HepG2 (cell line): ENCODE measurements around the gene TMEM63B. TPM values are rescaled to one million over a fixed set of nuclear protein-coding genes. Genes with fewer than 3 reads are reported as not detected.

Source experiments
- EP300 ChIP-seq, 3 experiments: sonication (generic) in 1 of 3; formaldehyde crosslinking in 1 of 3; IDR thresholded peaks; 2 replicates each; pipeline versions ENCODE4 v1.5.1 to v1.6.1; 2011 to 2020; ENCODE audit warnings: low read depth in 2 of 3, low read length in 2 of 3, borderline replicate concordance in 1 of 3, improper control_type of control experiment in 1 of 3, mild to moderate bottlenecking in 1 of 3, missing genetic modification reagents in 1 of 3, moderate library complexity in 1 of 3
- ESRRA ChIP-seq: sonication (generic); formaldehyde crosslinking; IDR thresholded peaks from 2 replicates; pipeline ENCODE4 v1.5.1; 2020; ENCODE audit warnings: mild to moderate bottlenecking, low read depth, missing genetic modification reagents
- KLF13 ChIP-seq: sonication (generic); formaldehyde crosslinking; IDR thresholded peaks from 2 replicates; pipeline ENCODE4 v1.4.0; 2020; ENCODE audit warnings: mild to moderate bottlenecking, missing genetic modification reagents
- ONECUT2 ChIP-seq: sonication (generic); formaldehyde crosslinking; IDR thresholded peaks from 2 replicates; pipeline ENCODE4 v1.4.0; 2020; ENCODE audit warnings: missing genetic modification reagents
- STAT5B ChIP-seq: sonication (generic); formaldehyde crosslinking; IDR thresholded peaks from 2 replicates; pipeline ENCODE4 v1.4.0; 2020; ENCODE audit warnings: missing genetic modification reagents
- YEATS4 ChIP-seq: sonication (generic); formaldehyde crosslinking; IDR thresholded peaks from 2 replicates; pipeline ENCODE4 v1.4.0; 2020; ENCODE audit warnings: missing genetic modification reagents, borderline replicate concordance
- ZBTB40 ChIP-seq, 2 experiments: fragments of 450-650 bp in 1 of 2; sonication (generic) in 1 of 2; formaldehyde crosslinking in 1 of 2; IDR thresholded peaks; 2 replicates each; pipeline versions ENCODE4 v1.6.1 to v1.8.0; 2016 to 2022; ENCODE audit warnings: antibody characterized with exemption in 1 of 2, mild to moderate bottlenecking in 1 of 2, missing genetic modification reagents in 1 of 2
- polyA plus RNA-seq, 8 experiments: library from polyadenylated mRNA; depleted of rRNA in 3 of 8; stranded (reverse) in 7 of 8; unstranded in 1 of 8; fragments of >200 nt; fragmentation: Illumina TruSeq in 4 of 8; extraction: Trizol in 4 of 8; gene quantifications; 2 replicates each; pipeline versions ENCODE4 v1.2.1 to v1.2.3, GENCODE V29; 2011 to 2016; ENCODE audit warnings: low read depth in 4 of 8, missing spikeins in 1 of 8, mixed read lengths in 1 of 8; ENCODE audit not compliant: insufficient read depth in 1 of 8
- total RNA-seq, 5 experiments: library from RNA; depleted of rRNA; stranded (reverse); fragments of >200 nt; fragmentation: Illumina TruSeq; extraction: Trizol; gene quantifications; 2 replicates each; pipeline ENCODE4 v1.2.3, GENCODE V29; 2016; ENCODE audit warnings: low read depth in 1 of 5
- TF ChIP-seq, protein P1 (sequence below): sonication (generic); formaldehyde crosslinking; IDR thresholded peaks from 2 replicates; pipeline ENCODE4 v1.4.0; 2020; ENCODE audit warnings: missing genetic modification reagents, mild to moderate bottlenecking, borderline replicate concordance
- TF ChIP-seq, protein P2 (sequence below): sonication (generic); formaldehyde crosslinking; conservative IDR thresholded peaks from 2 replicates; pipeline ENCODE4 v1.4.0; 2020; ENCODE audit warnings: mild to moderate bottlenecking, missing genetic modification reagents, moderate library complexity

The TMEM63B gene
- total and polyA plus RNA-seq, 2 of the 13 experiments (the other 11 are each of a cell fraction or from before 2014, with no cell fraction given): 27.4 to 75.8 TPM

DNA sequence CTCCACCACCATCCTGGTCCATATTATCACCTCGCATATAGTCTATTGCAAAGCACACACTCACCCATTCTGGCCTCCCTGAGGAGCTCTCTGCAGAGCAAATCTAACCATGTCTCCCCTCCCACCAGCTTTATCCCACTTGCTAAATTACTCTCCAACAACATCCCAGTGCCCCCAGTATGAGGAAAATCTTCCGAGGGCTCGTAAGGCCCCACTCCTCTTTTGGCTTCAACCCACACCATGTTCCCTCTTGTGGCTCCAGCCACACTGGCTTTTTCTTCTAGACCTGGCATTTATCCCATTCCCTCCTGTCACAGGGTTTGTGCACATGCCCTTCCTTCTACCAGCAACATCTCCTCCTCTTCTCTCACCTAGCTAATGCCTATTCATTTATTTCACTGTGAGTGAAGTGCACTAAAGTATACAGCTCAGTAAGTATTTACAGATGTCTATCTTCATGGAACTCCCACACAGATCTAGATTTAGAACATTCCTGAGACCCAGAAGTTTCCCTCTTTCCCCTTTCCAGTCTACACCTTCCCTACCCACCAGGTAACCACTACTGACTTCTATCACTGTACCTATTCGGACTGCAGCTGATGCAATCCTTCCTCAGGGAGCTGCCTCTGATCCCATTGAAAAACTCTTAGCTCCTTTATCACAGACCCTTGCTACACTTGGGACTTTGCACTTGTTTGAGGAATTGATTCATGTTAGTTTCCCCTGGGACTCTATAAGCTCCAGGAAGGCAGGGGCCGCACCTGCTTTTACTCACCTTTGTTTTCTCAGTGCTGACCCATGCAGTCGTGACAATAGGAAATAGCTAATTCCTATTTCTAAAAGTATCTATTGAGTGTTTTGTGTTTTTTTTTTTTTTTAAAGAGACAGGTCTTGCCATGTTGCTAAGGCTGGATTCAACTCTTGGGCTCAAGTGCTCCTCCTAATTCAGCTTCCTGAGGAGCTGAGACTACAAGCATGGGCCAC is 15.6 kb upstream of the TMEM63B start (continued):
- TF ChIP-seq, protein P1, sequence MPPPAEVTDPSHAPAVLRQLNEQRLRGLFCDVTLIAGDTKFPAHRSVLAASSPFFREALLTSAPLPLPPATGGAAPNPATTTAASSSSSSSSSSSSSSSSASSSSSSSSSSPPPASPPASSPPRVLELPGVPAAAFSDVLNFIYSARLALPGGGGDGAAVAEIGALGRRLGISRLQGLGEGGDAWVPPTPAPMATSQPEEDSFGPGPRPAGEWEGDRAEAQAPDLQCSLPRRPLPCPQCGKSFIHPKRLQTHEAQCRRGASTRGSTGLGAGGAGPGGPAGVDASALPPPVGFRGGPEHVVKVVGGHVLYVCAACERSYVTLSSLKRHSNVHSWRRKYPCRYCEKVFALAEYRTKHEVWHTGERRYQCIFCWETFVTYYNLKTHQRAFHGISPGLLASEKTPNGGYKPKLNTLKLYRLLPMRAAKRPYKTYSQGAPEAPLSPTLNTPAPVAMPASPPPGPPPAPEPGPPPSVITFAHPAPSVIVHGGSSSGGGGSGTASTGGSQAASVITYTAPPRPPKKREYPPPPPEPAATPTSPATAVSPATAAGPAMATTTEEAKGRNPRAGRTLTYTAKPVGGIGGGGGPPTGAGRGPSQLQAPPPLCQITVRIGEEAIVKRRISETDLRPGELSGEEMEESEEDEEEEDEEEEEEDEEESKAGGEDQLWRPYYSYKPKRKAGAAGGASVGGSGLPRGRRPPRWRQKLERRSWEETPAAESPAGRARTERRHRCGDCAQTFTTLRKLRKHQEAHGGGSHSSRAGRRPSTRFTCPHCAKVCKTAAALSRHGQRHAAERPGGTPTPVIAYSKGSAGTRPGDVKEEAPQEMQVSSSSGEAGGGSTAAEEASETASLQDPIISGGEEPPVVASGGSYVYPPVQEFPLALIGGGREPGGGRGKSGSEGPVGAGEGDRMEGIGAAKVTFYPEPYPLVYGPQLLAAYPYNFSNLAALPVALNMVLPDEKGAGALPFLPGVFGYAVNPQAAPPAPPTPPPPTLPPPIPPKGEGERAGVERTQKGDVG (CRISPR knock-in tag): no peak
- TF ChIP-seq STAT5B (CRISPR knock-in tag) (no peak), KLF13 (CRISPR knock-in tag) (no peak), EP300 (IDR thresholded peaks at IDR 0.05; ENCODE audit: low read depth in 2 of 2, low read length in 2 of 2) (peak; percentile 52 to 92; a peak in 3 of 4 replicates), EP300 (CRISPR knock-in tag; IDR thresholded peaks at IDR 0.05; ENCODE audit: borderline replicate concordance) (peak; percentile 70), ESRRA (CRISPR knock-in tag) (peak; percentile 70; the same call in 1 of the 2 replicates), YEATS4 (CRISPR knock-in tag) (peak; percentile 47; the same call in 1 of the 2 replicates), ZBTB40 (IDR thresholded peaks at IDR 0.05) (no peak), ZBTB40 (CRISPR knock-in tag; IDR thresholded peaks at IDR 0.05) (no peak), ONECUT2 (CRISPR knock-in tag) (peak; percentile 84)
- TF ChIP-seq, protein P2, sequence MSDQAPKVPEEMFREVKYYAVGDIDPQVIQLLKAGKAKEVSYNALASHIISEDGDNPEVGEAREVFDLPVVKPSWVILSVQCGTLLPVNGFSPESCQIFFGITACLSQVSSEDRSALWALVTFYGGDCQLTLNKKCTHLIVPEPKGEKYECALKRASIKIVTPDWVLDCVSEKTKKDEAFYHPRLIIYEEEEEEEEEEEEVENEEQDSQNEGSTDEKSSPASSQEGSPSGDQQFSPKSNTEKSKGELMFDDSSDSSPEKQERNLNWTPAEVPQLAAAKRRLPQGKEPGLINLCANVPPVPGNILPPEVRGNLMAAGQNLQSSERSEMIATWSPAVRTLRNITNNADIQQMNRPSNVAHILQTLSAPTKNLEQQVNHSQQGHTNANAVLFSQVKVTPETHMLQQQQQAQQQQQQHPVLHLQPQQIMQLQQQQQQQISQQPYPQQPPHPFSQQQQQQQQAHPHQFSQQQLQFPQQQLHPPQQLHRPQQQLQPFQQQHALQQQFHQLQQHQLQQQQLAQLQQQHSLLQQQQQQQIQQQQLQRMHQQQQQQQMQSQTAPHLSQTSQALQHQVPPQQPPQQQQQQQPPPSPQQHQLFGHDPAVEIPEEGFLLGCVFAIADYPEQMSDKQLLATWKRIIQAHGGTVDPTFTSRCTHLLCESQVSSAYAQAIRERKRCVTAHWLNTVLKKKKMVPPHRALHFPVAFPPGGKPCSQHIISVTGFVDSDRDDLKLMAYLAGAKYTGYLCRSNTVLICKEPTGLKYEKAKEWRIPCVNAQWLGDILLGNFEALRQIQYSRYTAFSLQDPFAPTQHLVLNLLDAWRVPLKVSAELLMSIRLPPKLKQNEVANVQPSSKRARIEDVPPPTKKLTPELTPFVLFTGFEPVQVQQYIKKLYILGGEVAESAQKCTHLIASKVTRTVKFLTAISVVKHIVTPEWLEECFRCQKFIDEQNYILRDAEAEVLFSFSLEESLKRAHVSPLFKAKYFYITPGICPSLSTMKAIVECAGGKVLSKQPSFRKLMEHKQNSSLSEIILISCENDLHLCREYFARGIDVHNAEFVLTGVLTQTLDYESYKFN (CRISPR knock-in tag): peak; percentile 97
